Heart left ventricle (tissue), 13 donors: ENCODE data around the gene COL20A1.

Experiments
- POLR2A ChIP-seq, 2 donors: fragments of 450-650 bp; IDR thresholded peaks; one replicate each; pipeline ENCODE4 v1.6.1; 2017; ENCODE audit warnings: antibody characterized with exemption in 2 of 2, mild to moderate bottlenecking in 2 of 2, moderate library complexity in 2 of 2
- TF ChIP-seq, protein P1 (sequence below), 12 donors: fragments of 200-600 bp; sonication (generic) in 4 of 12; IDR thresholded peaks; one replicate each; pipeline versions ENCODE4 v1.5.0 to v1.8.0; 2018 to 2022; ENCODE audit warnings: antibody characterized with exemption in 12 of 12, mild to moderate bottlenecking in 5 of 12
- donor health status: ischemic (EF 13 %, LVEDD 7.1; RV severe dilation, severe dysfunction).
- donor health status: DM: no; HTN: yes; CAD: no.
- donor health status: DM: no; HTN: no; CAD: no.
- donor health status: ischemic (EF 25% LVEDD 6.9; RV normal size, moderate dysfunction).
- donor health status: ischemic (EF 25% LVEDD 5.7; RV mildly dilated, moderate dysfunction).
- donor health status: ischemic (EF 35%, LVEDD 5.7; RV mildly dilated, moderate dysfunction).
- donor health status: nonischemic (EF 11% LVEDD 7.7; RV severe dilation, severe dysfunction).
- donor health status: DM: yes; HTN: yes; CAD: no.
- donor health status: PGD.
- donor health status: ischemic (EF 29% LVEDD 5.4; RV normal size, mild dysfunction).
- donor health status: nonischemic (EF 23%, LVEDD 6.1; RV moderate dilation, normal function).

DNA sequence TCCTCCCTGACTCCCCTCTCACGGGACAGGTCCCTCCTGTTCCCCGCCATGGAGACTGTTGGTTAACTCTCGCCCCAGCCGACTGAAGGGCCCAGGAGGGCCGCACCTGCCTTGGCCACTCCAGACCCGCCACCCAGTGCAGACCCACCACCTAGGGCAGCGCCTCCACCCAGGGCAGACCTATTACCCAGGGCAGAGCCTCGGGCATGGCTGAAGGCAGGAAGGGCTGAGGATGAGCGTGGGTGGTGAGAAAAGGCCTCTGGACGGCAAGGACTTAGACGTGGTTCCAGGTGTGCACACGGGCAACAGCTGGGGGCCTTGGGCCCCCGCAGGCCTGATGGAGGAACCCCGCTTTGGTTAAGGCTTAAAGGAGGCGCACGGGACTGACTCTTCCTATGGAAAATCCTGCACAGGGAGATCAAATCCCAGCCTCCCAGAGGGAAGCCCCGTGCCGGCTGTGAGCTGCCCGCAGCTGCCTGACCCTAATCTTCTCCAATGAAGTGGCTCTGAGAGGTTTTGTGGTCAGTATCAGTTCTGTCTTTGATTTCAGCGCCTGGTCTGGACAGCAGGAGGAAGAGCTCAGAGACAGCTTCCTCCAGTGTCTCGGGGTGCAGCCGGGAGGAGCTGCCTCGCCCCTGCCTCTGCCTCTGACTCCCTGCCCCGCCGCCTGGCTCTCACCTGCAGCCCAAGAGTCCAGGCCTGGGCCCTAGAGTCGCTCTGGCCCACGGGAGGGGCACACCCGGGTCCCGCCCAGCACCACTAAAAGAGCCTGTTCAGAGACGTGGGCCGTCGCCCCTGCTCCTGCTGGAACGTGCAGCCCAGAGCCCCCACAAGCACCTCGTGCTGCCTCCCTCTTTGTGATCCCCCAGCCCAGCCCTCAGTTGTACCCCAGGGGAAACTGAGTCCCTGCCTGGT, 80.2 kb downstream of the COL20A1 start:
- TF ChIP-seq, protein P1, sequence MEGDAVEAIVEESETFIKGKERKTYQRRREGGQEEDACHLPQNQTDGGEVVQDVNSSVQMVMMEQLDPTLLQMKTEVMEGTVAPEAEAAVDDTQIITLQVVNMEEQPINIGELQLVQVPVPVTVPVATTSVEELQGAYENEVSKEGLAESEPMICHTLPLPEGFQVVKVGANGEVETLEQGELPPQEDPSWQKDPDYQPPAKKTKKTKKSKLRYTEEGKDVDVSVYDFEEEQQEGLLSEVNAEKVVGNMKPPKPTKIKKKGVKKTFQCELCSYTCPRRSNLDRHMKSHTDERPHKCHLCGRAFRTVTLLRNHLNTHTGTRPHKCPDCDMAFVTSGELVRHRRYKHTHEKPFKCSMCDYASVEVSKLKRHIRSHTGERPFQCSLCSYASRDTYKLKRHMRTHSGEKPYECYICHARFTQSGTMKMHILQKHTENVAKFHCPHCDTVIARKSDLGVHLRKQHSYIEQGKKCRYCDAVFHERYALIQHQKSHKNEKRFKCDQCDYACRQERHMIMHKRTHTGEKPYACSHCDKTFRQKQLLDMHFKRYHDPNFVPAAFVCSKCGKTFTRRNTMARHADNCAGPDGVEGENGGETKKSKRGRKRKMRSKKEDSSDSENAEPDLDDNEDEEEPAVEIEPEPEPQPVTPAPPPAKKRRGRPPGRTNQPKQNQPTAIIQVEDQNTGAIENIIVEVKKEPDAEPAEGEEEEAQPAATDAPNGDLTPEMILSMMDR (IDR thresholded peaks at IDR 0.05), result no peak
- TF ChIP-seq POLR2A (IDR thresholded peaks at IDR 0.05), result no peak
